Fibroblast of the aortic adventitia (primary cell): Measurements from ENCODE around the gene LBHD1. TPM values are rescaled to one million over a fixed set of nuclear protein-coding genes. Genes with fewer than 3 reads are reported as not detected.
A peak's percentile ranks its signal among the peaks of the same experiment; 100 is the strongest.

Experiments
- DNase-seq: peaks from one replicate; pipeline ENCODE4 v3.0.0-alpha.2; 2010; ENCODE audit warnings: low read depth
- H3K4me3 ChIP-seq: 2 replicates; pipeline ENCODE4 v1.5.1; 2011; ENCODE audit warnings: low read depth, mild to moderate bottlenecking, control low read depth, low read length, moderate library complexity
- small RNA-seq: library from RNA; depleted of rRNA; stranded (forward); fragments of <200 nt; gene quantifications from one replicate; pipeline ENCODE3, GENCODE V24; 2012
- total RNA-seq: library from RNA; depleted of rRNA; stranded (reverse); fragments of >200 nt; gene quantifications from 2 replicates; pipeline ENCODE4 v1.2.3, GENCODE V29; 2012; ENCODE audit warnings: low replicate concordance
- TF ChIP-seq, protein P1 (sequence below): IDR thresholded peaks from 2 replicates; pipeline ENCODE4 v1.5.1; 2011; ENCODE audit warnings: mild to moderate bottlenecking, low read length, control low read depth, inconsistent platforms; ENCODE audit not compliant: insufficient read depth

The LBHD1 gene
- total RNA-seq, 1 donor: 4.5 TPM

DNA sequence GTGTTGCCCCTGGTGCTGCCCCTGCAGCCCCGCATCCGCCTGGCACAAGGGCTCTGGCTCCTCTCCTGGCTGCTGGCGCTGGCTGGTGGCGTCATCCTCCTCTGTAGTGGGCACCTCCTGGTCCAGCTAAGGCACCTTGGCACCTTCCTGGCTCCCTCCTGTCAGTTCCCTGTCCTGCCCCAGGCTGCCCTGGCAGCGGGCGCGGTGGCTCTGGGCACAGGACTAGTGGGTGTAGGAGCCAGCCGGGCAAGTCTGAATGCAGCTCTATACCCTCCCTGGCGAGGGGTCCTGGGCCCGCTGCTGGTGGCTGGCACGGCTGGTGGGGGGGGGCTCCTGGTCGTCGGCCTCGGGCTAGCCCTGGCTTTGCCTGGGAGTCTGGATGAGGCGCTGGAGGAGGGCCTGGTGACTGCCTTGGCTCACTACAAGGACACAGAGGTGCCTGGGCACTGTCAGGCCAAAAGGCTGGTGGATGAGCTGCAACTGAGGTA is 58.7 kb downstream of the LBHD1 start:
- peak overlapping the region; percentile 17 for H3K4me3 ChIP-seq
- TF ChIP-seq, protein P1, sequence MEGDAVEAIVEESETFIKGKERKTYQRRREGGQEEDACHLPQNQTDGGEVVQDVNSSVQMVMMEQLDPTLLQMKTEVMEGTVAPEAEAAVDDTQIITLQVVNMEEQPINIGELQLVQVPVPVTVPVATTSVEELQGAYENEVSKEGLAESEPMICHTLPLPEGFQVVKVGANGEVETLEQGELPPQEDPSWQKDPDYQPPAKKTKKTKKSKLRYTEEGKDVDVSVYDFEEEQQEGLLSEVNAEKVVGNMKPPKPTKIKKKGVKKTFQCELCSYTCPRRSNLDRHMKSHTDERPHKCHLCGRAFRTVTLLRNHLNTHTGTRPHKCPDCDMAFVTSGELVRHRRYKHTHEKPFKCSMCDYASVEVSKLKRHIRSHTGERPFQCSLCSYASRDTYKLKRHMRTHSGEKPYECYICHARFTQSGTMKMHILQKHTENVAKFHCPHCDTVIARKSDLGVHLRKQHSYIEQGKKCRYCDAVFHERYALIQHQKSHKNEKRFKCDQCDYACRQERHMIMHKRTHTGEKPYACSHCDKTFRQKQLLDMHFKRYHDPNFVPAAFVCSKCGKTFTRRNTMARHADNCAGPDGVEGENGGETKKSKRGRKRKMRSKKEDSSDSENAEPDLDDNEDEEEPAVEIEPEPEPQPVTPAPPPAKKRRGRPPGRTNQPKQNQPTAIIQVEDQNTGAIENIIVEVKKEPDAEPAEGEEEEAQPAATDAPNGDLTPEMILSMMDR: no peak
- no peak for DNase-seq

Small RNA genes within 50 kb of the gene (small RNA-seq; reads per million reads assigned to genes)
- gene SNORA57: not detected

Other genes with a start within 250 kb of the LBHD1 start
- 737 and 1,851 TPM in 2 replicates for gene AHNAK, start 125.5 kb downstream of the LBHD1 start, total RNA-seq
- 1,443 and 1,493 TPM in 2 replicates for gene EEF1G, start 98.4 kb downstream of the LBHD1 start, total RNA-seq
- 4.5 and 9.4 TPM in 2 replicates for gene TUT1, start 80.7 kb downstream of the LBHD1 start, total RNA-seq
- 46.2 and 110 TPM in 2 replicates for gene MTA2, start 70.4 kb downstream of the LBHD1 start, total RNA-seq
- gene EML3, start 59.5 kb downstream of the LBHD1 start, total RNA-seq: 22.3 and 61.7 TPM in 2 replicates
- 4.6 and 26.4 TPM in 2 replicates for gene ROM1, start 59.0 kb downstream of the LBHD1 start, total RNA-seq
- 14.1 and 18.7 TPM in 2 replicates for gene B3GAT3, start 50.3 kb downstream of the LBHD1 start, total RNA-seq
- 203 and 208 TPM in 2 replicates for gene GANAB, start 25.7 kb downstream of the LBHD1 start, total RNA-seq
- gene INTS5, start 19.0 kb downstream of the LBHD1 start, total RNA-seq: 20.9 and 21.8 TPM in 2 replicates
- 14.2 and 48.2 TPM in 2 replicates for gene C11orf98, start 7.1 kb downstream of the LBHD1 start, total RNA-seq
- 9.8 and 10.8 TPM in 2 replicates for gene CSKMT, start 7.0 kb downstream of the LBHD1 start, total RNA-seq
- 6.8 and 31.3 TPM in 2 replicates for gene UQCC3, start 594 bp downstream of the LBHD1 start, total RNA-seq
- gene UBXN1, start 6.8 kb upstream of the LBHD1 start, total RNA-seq: 70.7 and 840 TPM in 2 replicates
- gene LRRN4CL, start 17.3 kb upstream of the LBHD1 start, total RNA-seq: 39.0 and 62.0 TPM in 2 replicates
- 34.4 and 43.5 TPM in 2 replicates for gene BSCL2, start 35.2 kb upstream of the LBHD1 start, total RNA-seq
- not detected in 2 replicates for gene GNG3, start 35.4 kb upstream of the LBHD1 start, total RNA-seq
- 10.4 and 16.7 TPM in 2 replicates for gene HNRNPUL2, start 55.2 kb upstream of the LBHD1 start, total RNA-seq
- gene TTC9C, start 56.2 kb upstream of the LBHD1 start, total RNA-seq: 20.3 and 40.1 TPM in 2 replicates
- gene ZBTB3, start 81.9 kb upstream of the LBHD1 start, total RNA-seq: 4.2 and 13.4 TPM in 2 replicates
- gene POLR2G, start 89.3 kb upstream of the LBHD1 start, total RNA-seq: 17.0 and 76.5 TPM in 2 replicates
- gene TAF6L, start 99.1 kb upstream of the LBHD1 start, total RNA-seq: 15.6 and 42.9 TPM in 2 replicates
- gene TMEM179B, start 115.1 kb upstream of the LBHD1 start, total RNA-seq: 39.4 and 54.7 TPM in 2 replicates
- gene TMEM223, start 119.7 kb upstream of the LBHD1 start, total RNA-seq: 4.5 and 14.7 TPM in 2 replicates
- gene NXF1, start 133.2 kb upstream of the LBHD1 start, total RNA-seq: 27.8 and 77.6 TPM in 2 replicates
- gene STX5, start 159.8 kb upstream of the LBHD1 start, total RNA-seq: 20.4 and 42.8 TPM in 2 replicates
- gene TEX54, start 160.6 kb upstream of the LBHD1 start, total RNA-seq: 0.54 TPM in 1 of 2 replicates, not detected in the other
- gene WDR74, start 167.3 kb upstream of the LBHD1 start, total RNA-seq: 29.5 and 29.8 TPM in 2 replicates
- gene SLC3A2, start 208.6 kb upstream of the LBHD1 start, total RNA-seq: 174 and 179 TPM in 2 replicates
- gene CHRM1, start 249.1 kb upstream of the LBHD1 start, total RNA-seq: not detected in 2 replicates